ENCODE data around the gene ALG14. TPM values are rescaled to one million over a fixed set of nuclear protein-coding genes. Genes with fewer than 3 reads are reported as not detected.

The ALG14 gene
- total and polyA plus RNA-seq, 2 of the 4 experiments (the other 2 are of a cell fraction), result 1.7 to 2.0 TPM

DNA sequence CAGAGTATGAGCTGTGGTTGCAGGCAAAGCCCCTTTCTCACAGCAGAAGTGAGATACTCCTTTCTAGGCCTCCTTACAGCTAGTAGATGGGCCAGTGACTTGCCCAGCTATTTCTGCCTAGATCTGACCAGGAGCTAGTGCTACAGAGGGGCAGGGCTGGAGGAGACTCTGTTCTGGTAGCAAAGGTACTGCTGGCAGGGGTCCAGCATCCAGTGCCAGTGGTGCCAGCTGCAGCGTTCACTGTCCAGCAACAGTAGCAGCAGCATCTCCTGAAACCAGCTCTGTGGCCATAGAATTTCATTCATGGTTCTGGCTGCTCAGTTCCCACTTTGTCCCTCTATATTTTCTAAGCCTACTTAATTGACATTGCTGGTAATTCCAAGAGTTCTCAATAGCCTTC lies 83.4 kb downstream of the ALG14 start:
- in situ Hi-C loops (cut with MboI; ENCODE audit: low sequenced_read_pairs), result no loop called here
- Histone ChIP-seq H3K79me1 (ENCODE audit: low read depth in 1 of 2, low read length in 2 of 2) (peaks cover 4% of the 10 kb centered on the region in 2 experiments; a peak in 2 of 4 replicates), H4K8ac (ENCODE audit: low read depth in 2 of 2, low read length in 2 of 2) (no peak overlapping the region; a peak in 1 of 4 replicates), H2AFZ (replicated peaks; ENCODE audit: low read length, poor library complexity) (no peak overlapping the region), H2AK5ac (ENCODE audit: low read depth, low read length) (peak overlapping the region; percentile 35; the same call in 1 of the 2 replicates), H3K9me1 (ENCODE audit: insufficient read depth, low read length) (peaks cover 5% of the 10 kb centered on the region), H3K4me3 (ENCODE audit: insufficient read depth, low read depth, low read length) (no peak overlapping the region), H4K91ac (ENCODE audit: insufficient read depth, low read depth, low read length) (no peak overlapping the region), H3K18ac (ENCODE audit: low read depth, low read length) (no peak overlapping the region), H3K4me2 (ENCODE audit: low read depth, low read length) (no peak overlapping the region), H2BK5ac (ENCODE audit: low read depth, low read length, poor library complexity, severe bottlenecking) (no peak overlapping the region), H3K4ac (ENCODE audit: low read depth, low read length) (peak overlapping the region; percentile 24; the same call in 1 of the 2 replicates), H3K4me1 (ENCODE audit: control insufficient read depth, insufficient read depth, low read length) (peaks cover 11% of the 10 kb centered on the region), H2AK9ac (replicated peaks; ENCODE audit: low read depth, low read length, poor library complexity) (no peak overlapping the region), H4K20me1 (ENCODE audit: insufficient read depth, low read length) (no peaks in the 10 kb centered on the region), H3K14ac (replicated peaks; ENCODE audit: low read depth, low read length) (no peak overlapping the region), H2BK20ac (ENCODE audit: low read depth, low read length) (no peak overlapping the region), H2BK120ac (ENCODE audit: low read depth, low read length) (no peak overlapping the region), H2BK15ac (ENCODE audit: low read depth, low read length) (no peak overlapping the region), H3K56ac (ENCODE audit: extremely low read depth, insufficient read depth, low read length) (no peak overlapping the region), H4K5ac (ENCODE audit: low read depth, low read length) (no peak overlapping the region), H3K9ac (ENCODE audit: low read depth, low read length) (no peak overlapping the region), H3K9me3 (ENCODE audit: control insufficient read depth, insufficient read depth, low read length) (no peaks in the 10 kb centered on the region), H3K36me3 (ENCODE audit: control insufficient read depth, insufficient read depth, low read length) (no peaks in the 10 kb centered on the region), H3K27me3 (ENCODE audit: control insufficient read depth, insufficient read depth, low read length) (no peaks in the 10 kb centered on the region), H3K27ac (ENCODE audit: insufficient read depth, low read length) (no peak overlapping the region), H3K23ac (ENCODE audit: low read depth, low read length) (no peak overlapping the region)
- ChIA-PET CTCF (no interaction called here), POLR2A (ENCODE audit: unreplicated experiment) (no interaction called here)
- intact Hi-C loops (cut with micrococcal nuclease), result no loop called here
- TF ChIP-seq CHD1 (IDR thresholded peaks at IDR 0.05; ENCODE audit: low read depth, low read length), result no peak
- TF ChIP-seq MAZ (IDR thresholded peaks at IDR 0.05; ENCODE audit: borderline replicate concordance, low read depth, low read length), result no peak
- TF ChIP-seq MXI1 (IDR thresholded peaks at IDR 0.05; ENCODE audit: borderline replicate concordance, low read depth, low read length), result no peak
- no peak for TF ChIP-seq RFX5 (IDR thresholded peaks at IDR 0.05; ENCODE audit: low read depth, low read length)
- no peak for TF ChIP-seq POLR2A (IDR thresholded peaks at IDR 0.05; ENCODE audit: low read depth, low read length)
- TF ChIP-seq RAD21 (IDR thresholded peaks at IDR 0.05; ENCODE audit: low read length), result no peak
- TF ChIP-seq FOS (IDR thresholded peaks at IDR 0.05; ENCODE audit: low read depth, low read length), result no peak
- TF ChIP-seq CEBPB (IDR thresholded peaks at IDR 0.05; ENCODE audit: low read depth, low read length), result no peak
- TF ChIP-seq RCOR1 (IDR thresholded peaks at IDR 0.05; ENCODE audit: insufficient replicate concordance, low read length), result no peak
- no peak for TF ChIP-seq MAFK (IDR thresholded peaks at IDR 0.05; ENCODE audit: low read depth, low read length)
- TF ChIP-seq, protein P1, sequence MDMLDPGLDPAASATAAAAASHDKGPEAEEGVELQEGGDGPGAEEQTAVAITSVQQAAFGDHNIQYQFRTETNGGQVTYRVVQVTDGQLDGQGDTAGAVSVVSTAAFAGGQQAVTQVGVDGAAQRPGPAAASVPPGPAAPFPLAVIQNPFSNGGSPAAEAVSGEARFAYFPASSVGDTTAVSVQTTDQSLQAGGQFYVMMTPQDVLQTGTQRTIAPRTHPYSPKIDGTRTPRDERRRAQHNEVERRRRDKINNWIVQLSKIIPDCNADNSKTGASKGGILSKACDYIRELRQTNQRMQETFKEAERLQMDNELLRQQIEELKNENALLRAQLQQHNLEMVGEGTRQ (IDR thresholded peaks at IDR 0.05; ENCODE audit: low read depth, low read length), result no peak
- no peak for TF ChIP-seq NFE2L2 (IDR thresholded peaks at IDR 0.05; ENCODE audit: low read depth, low read length)
- TF ChIP-seq, protein P2, sequence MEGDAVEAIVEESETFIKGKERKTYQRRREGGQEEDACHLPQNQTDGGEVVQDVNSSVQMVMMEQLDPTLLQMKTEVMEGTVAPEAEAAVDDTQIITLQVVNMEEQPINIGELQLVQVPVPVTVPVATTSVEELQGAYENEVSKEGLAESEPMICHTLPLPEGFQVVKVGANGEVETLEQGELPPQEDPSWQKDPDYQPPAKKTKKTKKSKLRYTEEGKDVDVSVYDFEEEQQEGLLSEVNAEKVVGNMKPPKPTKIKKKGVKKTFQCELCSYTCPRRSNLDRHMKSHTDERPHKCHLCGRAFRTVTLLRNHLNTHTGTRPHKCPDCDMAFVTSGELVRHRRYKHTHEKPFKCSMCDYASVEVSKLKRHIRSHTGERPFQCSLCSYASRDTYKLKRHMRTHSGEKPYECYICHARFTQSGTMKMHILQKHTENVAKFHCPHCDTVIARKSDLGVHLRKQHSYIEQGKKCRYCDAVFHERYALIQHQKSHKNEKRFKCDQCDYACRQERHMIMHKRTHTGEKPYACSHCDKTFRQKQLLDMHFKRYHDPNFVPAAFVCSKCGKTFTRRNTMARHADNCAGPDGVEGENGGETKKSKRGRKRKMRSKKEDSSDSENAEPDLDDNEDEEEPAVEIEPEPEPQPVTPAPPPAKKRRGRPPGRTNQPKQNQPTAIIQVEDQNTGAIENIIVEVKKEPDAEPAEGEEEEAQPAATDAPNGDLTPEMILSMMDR (conservative IDR thresholded peaks at IDR 0.05; ENCODE audit: low read depth, low read length), result no peak
- no peak for TF ChIP-seq SMC3 (IDR thresholded peaks at IDR 0.05; ENCODE audit: low read depth, low read length)
- TF ChIP-seq, protein P3, sequence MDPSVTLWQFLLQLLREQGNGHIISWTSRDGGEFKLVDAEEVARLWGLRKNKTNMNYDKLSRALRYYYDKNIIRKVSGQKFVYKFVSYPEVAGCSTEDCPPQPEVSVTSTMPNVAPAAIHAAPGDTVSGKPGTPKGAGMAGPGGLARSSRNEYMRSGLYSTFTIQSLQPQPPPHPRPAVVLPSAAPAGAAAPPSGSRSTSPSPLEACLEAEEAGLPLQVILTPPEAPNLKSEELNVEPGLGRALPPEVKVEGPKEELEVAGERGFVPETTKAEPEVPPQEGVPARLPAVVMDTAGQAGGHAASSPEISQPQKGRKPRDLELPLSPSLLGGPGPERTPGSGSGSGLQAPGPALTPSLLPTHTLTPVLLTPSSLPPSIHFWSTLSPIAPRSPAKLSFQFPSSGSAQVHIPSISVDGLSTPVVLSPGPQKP (IDR thresholded peaks at IDR 0.05; ENCODE audit: borderline replicate concordance, low read depth, low read length), result no peak
- TF ChIP-seq BHLHE40 (IDR thresholded peaks at IDR 0.05; ENCODE audit: low read depth, low read length), result no peak
- no TSS peak for BruUV-seq (replicated peaks)
- 80% methylated on average over 1 of the region's 1 CpG; no CpG with 5 or more reads in 1 of the 2 experiments for whole genome bisulfite sequencing, 2 experiments (ENCODE audit: extremely low coverage in 2 of 2, insufficient read length in 1 of 2)
- dilution Hi-C loops (cut with HindIII; ENCODE audit: low sequenced_read_pairs, unreplicated experiment), result no loop called here
- ATAC-seq (ENCODE audit: low read depth) (no peak), DNase-seq (no peak)
